GM21737 (cell line): ENCODE measurements around the gene PDIA3.
"Not testable (repeated sequence)": the region's sequence is repeated elsewhere in the genome, so short reads cannot be mapped to it uniquely, and the experiment has no call there.

Experiments used
- ATAC-seq: cut with Tn5 transposase; IDR thresholded peaks from one replicate; pipeline ENCODE4 v1.9.1; 2021; ENCODE audit warnings: mild to moderate bottlenecking, moderate library complexity; ENCODE audit not compliant: unreplicated experiment

Gene PDIA3

GRCh38 chr15:43776101-43776717 is 30.0 kb downstream of the PDIA3 start:
- peak; percentile 54 for ATAC-seq

- ATAC-seq: peak; percentile 26
Measured at GRCh38 chr15:43776718-43777266, 30.6 kb downstream of the PDIA3 start, which contains the start of gene ELL3. ELL3 (minus strand) TSS chr15:43776966; CDS start chr15:43776901, 65 bp downstream.

GRCh38 chr15:43777267-43777914 is 31.2 kb downstream of the PDIA3 start:
- ATAC-seq: peak; percentile 55

- ATAC-seq: no peak
Measured at GRCh38 chr15:43779016-43779415, 32.8 kb downstream of the PDIA3 start.

GRCh38 chr15:43789409-43789808 is 43.2 kb downstream of the PDIA3 start:
- no peak for ATAC-seq

GRCh38 chr15:43791993-43792760 is 45.9 kb downstream of the PDIA3 start, which contains the start of gene SERF2:
SERF2 (plus strand) TSS chr15:43792320; CDS start chr15:43792377, 57 bp downstream.
- peak; percentile 89 for ATAC-seq

- ATAC-seq: no peak
Measured at GRCh38 chr15:43792761-43793476, 46.7 kb downstream of the PDIA3 start.

- ATAC-seq: no peak
Measured at GRCh38 chr15:43793647-43794046, 47.4 kb downstream of the PDIA3 start.

- ATAC-seq: no peak
Measured at GRCh38 chr15:43794269-43795037, 48.2 kb downstream of the PDIA3 start.

- no peak for ATAC-seq
Measured at GRCh38 chr15:43795197-43795596, 49.0 kb downstream of the PDIA3 start.

- no peak for ATAC-seq
Measured at GRCh38 chr15:43795997-43796396, 49.8 kb downstream of the PDIA3 start.

- ATAC-seq: no peak
Measured at GRCh38 chr15:43796566-43796965, 50.3 kb downstream of the PDIA3 start.

- ATAC-seq: no peak
Measured at GRCh38 chr15:43799209-43799944, 53.1 kb downstream of the PDIA3 start.

GRCh38 chr15:43799945-43800285 is 53.7 kb downstream of the PDIA3 start, which contains the start of gene SERINC4:
SERINC4 (minus strand) TSS chr15:43800220; CDS start chr15:43799986, 234 bp downstream.
- no peak for ATAC-seq

GRCh38 chr15:43800286-43801141 is 54.3 kb downstream of the PDIA3 start, which contains the start of gene HYPK:
HYPK (plus strand) TSS chr15:43800599; CDS start chr15:43800623, 24 bp downstream.
- ATAC-seq: peak; percentile 76

GRCh38 chr15:43802676-43803075 is 56.4 kb downstream of the PDIA3 start:
- not testable (repeated sequence) for ATAC-seq

- no peak for ATAC-seq
Measured at GRCh38 chr15:43808435-43808950, 62.3 kb downstream of the PDIA3 start.
